Stimulated activated CD8-positive, alpha-beta memory T cell treated with anti-CD3 and anti-CD28 coated beads, Interleukin-2, amount 100 ng/mL, for 1 hour (primary cell): ENCODE data around the gene ZGRF1.
"Not testable (repeated sequence)": the region's sequence is repeated elsewhere in the genome, so short reads cannot be mapped to it uniquely, and the experiment has no call there.

Experiments used
- DNase-seq, 2 donors: peaks; one replicate each; pipeline ENCODE4 v3.0.0-alpha.2; 2020; ENCODE audit warnings: low read depth in 2 of 2

ZGRF1 gene

GRCh38 chr4:112515198-112516065 lies 121.3 kb downstream of the ZGRF1 start:
- no peak for DNase-seq

GRCh38 chr4:112514647-112515197 lies 122.0 kb downstream of the ZGRF1 start:
- DNase-seq, result no peak

DNA sequence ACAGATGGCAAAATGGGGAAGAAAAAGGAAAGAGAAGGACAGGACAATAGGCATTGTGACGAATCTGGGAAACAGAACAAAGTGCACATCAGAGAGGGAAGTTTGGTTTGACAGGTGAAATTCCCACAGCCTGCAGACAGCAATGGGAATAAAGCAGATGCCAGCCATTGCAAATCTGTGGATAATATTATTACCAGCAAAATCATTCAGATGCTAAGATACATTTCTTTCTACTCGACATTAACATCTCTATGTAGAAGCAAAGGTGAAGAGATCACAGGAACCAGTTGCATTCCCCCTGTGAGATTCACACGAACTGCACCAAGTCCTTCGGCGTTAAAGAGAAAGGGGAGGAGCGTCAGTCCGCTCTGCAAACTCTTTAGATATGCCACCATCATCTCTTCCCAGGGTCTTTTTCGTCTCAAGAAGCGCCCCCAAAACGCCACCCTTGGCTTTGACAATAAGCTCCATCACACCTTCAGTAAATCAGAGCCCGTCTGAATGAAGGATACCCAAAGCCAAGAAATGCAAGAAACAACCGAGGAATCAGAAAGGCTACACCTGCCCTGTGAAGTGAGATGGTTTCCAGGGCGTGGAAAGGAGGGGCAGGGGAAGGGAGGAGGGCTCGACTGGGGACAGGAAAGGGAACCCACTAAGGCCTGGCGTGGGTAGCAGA lies 122.6 kb downstream of the ZGRF1 start:
- no peak for DNase-seq

GRCh38 chr4:112511803-112512118 lies 124.9 kb downstream of the ZGRF1 start:
- no peak for DNase-seq

DNA sequence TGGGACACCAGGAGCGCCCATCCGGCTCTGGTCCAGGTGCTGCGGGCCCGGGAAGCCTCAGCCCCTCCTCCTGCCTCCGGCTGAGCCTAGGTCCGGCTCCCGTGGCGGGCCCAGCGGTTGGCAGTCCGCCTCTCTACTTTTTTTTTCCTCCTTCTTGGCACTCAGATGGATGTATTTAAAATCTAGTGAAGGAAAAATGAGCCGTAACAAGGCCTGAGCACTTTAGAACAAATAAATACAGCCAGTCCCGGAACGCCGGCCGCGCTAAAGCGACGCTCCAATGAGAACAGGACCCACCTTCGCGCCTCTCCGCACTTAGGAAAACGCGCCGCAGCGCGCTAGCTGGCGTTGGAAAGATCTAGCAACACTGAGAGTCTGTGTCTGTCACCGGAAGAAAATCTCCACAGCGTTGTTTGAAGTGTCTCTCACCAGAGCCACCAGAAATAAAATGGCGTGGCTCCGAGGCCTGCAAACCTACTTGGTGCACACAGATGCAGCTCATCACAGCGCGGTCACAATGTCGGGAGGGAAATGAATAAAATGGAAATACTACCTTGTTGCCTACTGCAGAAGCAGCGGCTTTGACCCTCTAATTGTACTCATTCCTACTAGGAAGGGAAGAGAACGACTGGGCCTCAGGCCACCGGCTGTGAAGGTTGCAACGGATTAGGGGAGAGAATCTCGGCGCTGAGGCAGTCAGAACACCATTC lies 125.5 kb downstream of the ZGRF1 start:
- no peak for DNase-seq

DNA sequence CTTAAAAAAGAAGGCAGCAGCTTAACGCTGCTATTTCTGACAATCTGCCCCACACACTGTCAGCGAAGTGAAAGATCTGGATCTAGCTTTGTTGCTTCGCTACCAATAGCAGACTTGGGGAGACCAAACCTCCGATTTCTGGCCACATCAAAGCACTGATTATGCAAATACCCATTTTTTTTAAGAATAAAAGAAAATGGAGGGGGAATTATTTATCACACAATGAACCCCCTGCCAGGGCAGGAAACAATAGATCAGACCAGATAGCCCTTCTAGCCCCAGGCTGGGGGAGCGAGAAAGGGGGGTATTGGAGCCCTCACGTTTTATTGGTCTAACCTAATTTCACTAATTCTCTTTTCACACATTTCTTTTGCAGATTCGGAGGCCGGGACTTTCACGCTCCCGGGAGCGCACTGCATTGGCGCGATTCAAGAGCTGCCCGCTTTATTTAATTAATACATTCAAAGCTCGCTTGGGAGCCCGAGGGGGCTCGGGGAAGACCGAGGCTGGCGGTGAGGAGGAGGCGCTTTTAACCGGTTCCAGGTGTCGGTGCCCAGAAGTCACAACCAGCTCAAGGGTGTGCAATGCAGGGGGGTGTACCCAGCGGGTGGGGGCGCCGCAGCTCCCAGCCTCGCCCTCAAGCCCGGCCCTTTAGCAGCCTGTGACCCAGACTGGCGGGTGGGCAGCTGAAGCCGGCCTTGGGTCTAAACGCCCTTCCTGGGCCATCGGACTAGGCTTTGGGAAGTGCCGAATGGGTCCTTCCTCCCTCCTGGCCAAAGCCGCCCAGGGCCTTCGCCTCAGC lies 126.2 kb downstream of the ZGRF1 start:
- no peak for DNase-seq

- no peak for DNase-seq
Observed at GRCh38 chr4:112509243-112510141, 127.2 kb downstream of the ZGRF1 start.

GRCh38 chr4:112508356-112508755 lies 128.4 kb downstream of the ZGRF1 start:
- no peak for DNase-seq

- no peak for DNase-seq
Observed at GRCh38 chr4:112504807-112505206, 131.9 kb downstream of the ZGRF1 start.

DNA sequence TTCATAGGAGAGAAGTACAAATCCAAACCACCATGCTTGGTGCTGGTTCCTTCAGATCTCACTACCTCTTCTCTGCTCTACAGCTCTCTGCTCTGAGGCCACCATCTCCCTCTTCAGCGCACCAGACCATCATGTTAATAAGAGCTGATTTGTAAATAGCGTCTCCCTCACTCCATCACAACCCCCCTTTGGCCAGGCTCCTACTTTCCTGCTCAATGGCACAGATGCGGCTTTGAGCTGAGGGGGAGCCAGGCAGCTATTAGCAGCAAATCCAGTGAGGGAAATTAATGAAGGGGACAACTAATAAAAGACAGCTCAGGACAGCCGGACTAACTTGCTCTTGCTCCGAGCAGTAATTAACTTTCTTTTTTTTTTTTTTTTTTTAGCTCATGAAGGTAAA lies 133.8 kb downstream of the ZGRF1 start:
- DNase-seq, result no peak

- DNase-seq, result no peak
Observed at GRCh38 chr4:112492321-112492720, 144.4 kb downstream of the ZGRF1 start.

DNA sequence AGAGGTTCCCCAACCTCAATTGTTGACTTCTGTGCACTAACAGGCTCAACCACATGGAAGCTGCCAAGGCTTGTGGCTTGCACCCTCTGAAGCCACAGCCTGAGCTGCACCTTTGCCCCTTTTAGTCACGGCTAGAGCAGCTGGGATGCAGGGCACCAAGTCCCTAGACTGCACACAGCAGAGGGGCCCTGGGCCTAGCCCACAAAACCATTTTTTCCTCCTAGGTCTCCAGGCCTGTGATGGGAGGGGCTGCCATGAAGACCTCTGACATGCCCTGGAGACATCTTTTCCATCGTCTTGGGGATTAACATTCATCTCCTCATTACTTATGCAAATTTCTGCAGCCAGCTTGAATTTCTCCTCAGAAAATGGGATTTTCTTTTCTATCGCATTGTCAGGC lies 145.9 kb downstream of the ZGRF1 start:
- not testable (repeated sequence) for DNase-seq
